Activated CD4-positive, alpha-beta T cell treated with anti-CD3 and anti-CD28 coated beads, Interleukin-2, Interleukin-6, amounts not matched to agents 100 ng/mL and 50 ng/mL, durations not matched to agents 16 hours and 8 hours (primary cell): ENCODE data around the gene KCNQ1.

Experiments
- DNase-seq: peaks from one replicate; pipeline ENCODE4 v3.0.0-alpha.2; 2020

The KCNQ1 gene

DNA sequence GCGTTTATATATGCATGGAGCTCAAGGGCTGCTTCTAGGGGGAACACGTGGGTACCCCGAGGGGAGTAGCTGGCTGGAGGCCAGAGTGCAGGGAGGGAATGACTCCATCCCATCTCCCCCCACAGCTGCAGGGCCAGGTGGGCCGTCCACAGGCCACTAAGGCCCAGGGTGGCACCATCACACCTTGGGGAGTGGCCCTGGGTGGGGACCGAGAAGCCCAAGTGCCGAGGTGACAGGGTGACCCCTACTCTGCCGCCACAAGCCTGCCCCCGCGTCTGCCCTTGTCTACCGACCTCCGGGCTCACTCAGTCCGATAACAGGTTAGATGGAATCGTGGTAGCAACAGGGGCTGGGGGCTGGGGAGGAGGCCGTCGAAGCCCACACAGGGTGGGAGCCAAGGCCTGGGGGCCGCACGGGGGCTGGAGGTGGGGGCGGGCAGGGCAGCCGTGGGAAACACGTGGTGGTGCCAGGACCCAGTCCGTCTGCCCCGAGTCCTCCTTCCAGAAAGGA, 129.3 kb downstream of the KCNQ1 start:
- no peak for DNase-seq

DNA sequence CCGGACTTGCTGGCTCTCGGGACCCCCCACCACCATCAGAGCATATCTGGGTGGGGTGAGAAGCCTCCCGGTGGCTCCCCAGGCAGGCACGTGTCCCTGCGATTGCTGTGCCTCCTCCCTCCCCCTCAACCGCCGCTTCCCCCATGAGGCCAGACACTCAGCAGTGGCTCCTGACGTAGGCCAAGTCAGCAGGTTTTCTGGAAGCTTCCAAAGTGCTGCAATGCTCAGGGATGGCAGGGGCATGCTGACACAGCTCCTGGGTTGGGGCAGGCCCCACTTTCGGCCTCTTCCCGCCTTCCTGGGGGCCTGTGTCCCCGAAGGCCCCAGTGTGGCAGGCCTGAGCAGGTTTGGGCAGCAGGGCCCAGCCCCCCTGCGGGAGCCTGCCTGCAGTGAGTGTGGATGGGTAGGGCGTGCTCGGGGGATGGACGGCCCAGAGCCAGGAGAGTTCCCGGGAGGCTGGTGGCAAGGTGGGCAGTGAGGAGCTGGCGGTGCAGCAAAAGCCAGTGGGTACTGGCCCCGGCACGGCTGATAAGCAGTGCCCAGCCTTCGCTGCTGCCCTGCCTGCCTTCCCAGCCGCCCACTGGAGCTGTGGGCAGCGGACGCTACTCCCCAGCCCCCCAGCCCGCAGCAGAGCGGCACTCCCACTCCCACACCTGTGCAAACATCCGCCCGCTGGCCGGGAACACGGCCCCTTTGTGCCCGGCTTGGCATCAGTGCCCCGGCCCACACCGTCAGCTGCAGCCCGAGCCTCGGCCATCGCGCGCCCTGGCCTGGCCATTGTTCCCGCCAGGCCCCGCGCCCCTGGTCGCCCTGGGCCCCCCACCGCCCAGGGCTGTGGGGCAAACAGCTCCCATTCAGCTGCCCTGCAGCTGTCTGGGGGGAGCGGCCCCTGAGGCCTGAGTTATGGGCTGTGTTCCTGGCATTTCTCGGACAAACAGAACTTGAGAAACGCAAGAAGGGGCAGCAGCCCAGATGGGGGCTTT, 130.0 kb downstream of the KCNQ1 start:
- no peak for DNase-seq

DNA sequence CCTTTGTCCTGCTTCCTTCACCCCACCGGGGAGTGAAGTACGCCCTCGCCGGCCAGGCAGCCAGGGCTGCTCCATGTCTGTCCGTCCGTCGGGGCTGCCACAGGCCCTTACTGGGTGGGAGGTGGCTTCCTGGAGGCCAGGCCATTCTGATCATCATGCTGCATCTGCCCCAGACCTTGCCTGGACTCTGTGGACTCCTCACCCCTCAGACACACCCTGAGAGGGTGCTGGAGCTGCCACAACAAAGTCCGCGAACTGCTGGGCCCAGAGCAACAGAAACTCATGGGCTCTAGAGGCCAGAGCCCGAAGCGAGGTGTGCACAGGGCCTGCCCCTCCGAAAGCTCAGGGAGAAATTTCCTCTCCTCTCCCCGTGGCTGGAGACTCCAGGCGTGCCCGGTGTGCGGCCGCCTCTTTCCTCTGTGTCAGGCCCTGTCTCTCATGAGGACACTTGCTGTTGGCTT, 130.8 kb downstream of the KCNQ1 start:
- no peak for DNase-seq

DNA sequence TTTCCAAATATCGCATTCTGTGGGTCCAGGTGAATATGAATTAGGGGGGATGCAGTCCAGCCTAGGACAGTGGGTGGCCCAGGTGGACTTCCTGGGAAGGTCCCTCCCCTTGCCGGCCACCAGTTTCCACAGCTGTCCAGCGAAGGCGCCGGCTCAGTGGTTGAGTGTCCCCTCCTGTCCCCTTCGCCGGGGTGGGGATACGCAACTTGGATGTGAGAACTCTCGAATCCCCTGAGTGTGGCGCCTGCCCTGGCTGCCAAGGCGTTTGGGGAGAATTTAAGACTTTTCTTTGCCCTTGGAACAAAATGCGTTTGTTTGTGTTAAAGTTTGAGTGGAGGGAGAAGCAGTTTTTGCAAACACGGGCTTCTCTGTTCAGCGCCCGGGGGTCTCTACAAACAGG, 131.3 kb downstream of the KCNQ1 start:
- no peak for DNase-seq

DNA sequence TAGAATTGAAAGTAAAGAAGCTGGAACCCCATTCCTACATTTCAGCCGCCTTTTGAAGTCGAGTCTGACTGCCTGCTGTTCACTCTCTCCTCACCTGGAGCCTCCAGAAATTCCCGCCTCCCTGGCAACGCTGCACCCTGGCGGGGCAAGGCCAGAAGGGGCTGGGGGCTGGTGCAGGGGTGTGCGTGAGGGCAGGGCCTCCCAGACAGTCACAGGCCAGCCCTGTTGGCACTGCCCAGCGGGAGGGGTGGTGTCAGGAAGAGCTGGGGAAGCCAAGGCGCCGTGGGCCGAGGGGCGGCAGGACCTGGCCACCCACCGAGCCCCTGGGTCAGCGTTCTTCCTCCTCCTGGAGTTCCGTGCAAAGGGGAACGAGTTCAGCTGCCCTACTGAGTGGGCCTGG, 131.7 kb downstream of the KCNQ1 start:
- no peak for DNase-seq

DNA sequence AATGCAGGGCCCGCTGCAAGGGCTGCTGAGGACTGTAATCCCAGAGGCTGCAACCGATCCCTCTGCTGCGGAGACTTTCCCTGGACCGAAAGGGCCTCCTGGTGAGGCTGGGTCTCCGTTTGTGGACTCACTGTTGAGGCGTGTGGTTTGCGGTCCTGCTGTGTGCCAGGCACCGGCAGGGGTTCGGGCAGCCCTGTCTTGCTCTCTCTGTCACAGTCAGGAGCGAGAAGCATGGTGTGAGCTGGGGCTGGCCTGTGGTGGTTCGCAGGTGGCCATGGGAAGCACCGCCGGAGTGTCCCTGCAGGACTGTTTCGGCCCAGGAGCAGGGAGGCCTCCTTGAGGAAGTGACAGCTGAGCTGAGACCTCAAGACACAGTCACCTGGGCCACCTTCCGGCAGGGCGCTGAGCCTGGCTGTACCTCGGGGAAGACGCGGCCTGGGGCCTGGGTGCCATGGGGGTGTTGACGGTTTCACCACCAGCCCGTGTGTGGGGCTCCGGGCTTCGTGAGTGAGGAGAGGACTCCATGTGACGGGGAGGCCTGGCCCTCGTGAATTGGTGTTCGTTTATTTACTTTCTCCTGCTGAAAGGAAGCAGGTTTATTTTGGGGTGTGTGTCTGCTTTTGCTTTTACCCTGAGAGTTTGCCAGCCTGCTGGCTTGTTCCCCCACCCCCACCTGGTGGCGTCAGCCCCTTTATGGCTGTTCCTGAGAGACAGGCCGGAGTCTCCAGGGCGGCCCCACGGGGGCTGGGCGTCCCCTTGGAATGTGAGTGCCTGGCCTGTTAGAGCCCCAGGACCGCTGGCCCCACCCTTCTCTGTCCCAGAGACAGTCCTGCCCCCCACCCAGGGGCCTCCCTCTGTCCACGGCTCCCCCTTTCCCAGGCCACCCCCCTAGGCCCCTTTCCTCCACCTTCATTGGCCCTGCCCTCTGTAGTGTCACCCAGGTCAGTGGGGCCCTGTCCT, 132.5 kb downstream of the KCNQ1 start:
- DNase-seq, result no peak

DNA sequence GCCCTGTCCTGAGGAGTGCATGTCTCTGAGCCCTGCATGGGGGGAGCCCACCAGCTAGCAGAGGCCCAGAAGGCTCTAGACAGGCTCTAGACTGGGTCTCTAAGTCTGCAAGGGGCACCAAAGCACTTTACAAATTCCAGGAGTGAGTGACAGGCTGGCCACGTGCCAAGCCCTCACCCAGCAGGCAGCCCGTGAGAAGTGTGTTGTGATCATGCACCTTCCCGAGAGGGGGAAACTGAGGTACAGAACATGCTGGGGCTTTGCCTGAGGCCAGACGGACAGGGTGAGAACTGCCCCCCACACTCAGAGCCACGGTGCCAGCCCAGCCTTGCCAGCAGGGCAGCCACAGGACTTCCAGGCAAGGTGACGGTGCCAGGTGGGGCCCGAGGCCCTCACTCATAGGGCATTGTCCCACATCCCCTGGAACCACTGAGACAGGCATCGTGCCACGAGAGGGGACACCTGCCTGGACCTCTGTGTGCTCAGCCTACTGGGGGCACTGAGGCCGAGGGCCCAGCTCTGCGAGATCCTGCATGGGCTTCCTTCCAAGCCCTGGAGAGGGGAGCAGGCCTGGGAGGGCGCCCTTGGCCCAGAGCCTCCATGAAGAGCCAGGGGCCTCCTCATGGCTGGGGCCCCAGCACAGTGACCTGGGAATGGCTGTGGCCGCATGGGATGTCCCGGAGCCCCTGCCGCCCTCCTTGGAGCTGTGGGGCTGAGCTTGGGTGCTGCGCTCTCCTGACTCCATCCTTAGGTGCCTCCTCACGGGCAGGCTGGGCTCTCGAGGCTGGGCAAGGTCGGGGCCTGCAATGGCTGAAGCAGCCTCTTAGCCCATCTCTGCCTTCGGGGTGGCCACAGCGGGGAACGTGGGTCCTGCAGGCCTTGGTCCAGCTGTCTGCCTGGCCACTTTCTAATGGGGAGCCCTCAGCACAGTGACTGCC, 133.5 kb downstream of the KCNQ1 start:
- DNase-seq, result no peak

DNA sequence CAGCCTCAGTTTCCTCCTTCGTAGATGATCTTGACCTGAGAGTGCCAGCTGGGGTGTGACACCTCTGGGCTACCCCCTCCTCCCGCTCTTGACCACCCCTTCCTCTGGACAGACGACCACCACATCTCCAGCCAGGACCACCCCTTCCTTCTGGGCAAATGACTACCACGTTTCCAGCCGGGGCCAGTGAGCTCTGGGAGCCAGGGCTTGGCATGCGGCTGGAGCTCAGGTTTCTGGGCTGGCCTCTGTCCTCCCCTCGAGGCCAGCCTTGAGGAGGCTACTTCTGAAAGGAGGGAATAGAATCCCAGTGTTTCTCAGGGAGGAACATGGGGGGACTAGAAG, 134.1 kb downstream of the KCNQ1 start:
- no peak for DNase-seq

DNA sequence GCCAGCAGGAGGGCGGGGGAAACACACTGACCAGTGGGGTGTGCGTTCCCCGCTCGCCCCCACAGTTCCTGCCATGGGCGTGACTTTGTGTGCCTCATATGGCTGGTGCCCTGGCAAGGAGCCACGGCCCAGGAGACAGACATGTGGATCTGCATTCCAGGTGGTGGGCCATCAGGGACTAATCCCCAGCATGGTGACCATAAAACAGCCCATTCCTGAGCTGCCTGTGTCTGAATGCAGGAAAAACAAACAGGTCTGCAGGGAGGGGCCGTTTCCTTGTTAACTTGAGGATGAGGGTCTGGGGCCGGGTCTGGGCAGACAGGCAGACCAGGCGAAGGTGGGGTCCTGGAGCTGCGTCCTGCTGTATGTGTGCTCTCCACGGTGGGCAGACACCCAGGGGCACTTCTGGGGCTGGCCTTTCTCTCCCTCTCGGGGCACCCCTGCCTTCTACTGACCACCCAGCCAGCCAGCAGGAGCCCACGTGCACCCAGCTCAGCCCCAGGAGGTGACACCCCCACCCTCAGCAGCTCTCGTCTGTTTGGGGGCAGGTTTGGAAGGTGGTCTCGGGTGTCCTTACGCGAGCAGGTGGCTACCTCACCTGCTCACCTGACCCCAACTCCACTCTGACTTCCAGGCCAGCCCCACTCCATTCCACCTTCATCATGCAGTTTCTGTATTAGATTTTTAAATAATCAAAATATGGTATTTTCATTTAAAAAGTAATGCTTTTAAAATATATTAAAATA, 134.7 kb downstream of the KCNQ1 start:
- no peak for DNase-seq

DNA sequence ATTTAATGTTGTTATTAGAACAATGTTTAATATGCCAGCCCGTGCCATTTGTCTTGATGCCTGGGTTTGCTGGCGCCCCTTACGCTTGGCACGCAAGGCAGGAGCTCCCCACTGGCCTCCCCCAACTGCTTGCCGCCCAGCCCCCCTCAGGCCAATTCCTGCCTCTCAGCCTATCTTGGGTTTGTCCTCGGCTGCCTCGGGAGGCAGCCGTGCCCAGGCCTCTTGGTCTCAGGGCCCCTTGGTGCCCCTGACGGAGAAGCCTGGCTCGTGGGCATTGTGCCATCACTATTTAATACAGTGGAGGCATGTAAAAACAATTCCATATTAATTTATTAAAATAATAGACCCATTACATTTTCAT, 135.2 kb downstream of the KCNQ1 start:
- no peak for DNase-seq

DNA sequence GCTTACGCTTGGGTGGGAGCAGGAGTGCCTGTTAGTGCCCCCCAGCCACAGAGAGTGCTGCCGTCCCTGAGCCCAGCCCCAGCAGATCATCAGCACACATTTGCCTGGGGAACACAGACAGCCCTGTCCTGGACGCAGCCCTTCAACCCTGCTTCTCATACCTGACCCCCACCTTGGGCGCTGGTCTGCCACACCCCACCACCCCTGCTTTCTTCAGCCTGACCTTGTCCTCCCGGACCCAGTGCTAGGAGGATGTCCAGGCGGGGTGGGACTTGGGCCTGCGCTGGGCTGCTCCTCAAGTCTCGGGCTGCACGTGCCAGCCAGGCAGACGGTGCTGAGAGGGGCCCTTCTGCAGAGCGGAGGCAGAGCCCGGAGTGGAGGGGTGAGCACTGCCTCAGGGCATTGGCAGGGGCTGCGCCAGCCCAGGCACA, 135.8 kb downstream of the KCNQ1 start:
- DNase-seq, result no peak

DNA sequence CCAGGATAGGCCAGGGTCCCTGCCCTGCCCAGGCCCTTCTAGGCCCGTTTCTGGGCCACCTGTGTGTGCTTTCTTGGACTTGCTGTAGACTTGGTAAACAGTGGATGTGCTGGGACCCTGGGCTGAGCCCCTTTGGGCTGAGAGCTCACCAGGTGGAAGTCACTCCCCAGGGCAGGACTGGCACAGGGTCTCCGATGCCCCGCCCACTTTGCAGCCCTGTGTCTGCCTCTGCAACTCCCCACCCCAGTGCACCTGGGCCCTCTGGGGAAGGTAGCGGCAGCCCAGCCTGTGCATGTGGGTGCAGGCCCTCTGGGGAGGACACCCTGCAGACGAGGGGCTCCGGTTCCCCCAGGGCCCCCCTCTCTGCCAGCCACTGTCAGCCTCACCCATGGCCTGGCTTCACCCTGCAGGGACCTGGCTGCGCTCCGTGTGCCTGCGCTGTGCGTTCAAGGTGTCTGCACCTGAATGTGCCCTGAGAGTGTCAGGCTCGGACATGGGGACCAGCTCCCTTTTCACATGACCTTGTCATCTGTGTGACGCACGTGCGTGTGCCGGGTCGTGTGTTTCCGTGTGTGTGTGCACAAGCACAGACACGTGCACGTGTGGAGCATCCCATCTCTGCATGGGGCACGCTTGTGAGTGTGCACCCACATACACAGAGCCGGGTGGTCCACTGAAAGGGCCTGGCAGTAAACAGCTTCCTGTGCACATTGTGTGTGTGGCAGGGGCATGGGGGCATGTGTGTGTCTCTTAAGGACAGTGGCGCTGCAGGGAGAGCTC, 136.5 kb downstream of the KCNQ1 start:
- no peak for DNase-seq

DNA sequence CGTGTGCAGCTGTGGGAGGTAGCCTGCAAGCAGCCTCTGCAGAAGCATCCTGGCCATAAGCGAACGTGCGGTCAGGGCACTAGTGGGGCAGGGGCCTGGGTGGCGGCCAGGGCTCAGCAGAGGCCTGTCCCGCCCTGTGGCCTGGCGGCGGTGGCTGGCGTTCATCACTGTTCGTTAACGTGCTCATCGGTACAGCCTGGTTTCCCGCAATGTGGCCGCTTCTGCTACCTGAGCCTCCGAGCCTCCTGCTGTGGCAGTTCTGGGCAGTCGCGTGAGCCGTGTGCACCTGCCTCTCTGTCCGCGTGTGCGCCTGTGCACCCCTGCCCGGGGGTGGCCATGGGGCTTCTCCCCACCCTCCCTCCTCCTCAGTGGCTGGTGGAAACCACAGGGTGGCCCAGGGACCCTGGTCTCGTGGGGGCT, 137.1 kb downstream of the KCNQ1 start:
- DNase-seq, result no peak

DNA sequence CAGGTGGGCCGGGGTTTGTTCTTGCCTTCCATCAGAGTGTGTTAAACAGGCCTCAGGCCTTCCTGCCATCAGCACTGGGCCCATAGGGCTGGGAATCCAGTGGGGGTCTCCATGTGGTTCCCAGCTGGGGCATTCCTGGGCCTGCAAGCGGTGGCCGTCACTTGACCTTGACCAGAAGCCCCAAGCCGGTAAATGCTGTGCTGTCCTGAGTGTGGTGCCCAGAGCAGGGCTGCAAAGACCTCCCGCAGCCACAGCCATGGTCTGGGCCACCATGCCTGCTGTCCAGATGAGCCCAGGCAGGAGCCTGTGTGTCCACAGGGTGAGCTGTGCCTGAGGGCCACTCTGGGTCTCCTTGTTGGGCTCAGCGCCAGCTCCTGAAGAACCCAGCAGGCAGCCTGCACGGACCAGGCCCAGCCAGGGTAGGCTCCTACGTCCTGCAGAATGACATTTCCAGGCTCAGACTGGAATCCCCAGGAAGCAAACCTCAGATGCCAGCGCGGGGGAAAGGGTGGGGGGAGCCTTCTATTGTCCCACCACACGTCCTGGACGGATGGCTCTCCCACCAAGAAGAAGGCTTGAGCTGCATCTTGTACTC, 137.6 kb downstream of the KCNQ1 start:
- no peak for DNase-seq

DNA sequence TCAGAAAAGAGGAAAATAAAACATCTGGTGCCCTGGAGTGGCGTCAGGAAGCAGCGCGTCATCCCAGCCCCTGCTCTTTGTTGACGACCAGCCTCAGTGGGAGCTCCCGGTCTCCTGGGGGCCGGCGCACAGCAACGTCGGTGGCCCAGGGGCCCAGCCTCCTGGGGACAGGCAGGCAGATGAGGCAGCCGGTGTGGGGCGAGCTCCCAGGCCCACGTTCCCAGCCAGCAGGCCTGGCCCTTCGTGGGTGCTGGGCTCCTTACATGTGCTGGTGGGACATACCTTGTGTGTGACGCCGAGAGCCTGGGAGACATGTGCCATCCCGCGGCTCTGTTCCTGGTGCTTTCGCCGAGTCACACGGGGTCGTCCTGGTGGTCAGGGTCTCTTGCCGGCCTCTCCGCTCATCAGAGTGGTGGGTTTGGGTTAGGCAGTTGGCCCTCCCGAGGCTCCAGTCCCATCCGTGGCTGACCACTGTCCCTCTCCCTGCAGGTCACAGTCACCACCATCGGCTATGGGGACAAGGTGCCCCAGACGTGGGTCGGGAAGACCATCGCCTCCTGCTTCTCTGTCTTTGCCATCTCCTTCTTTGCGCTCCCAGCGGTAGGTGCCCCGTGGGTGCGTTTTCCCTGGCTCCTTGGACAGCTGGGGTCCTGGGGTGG, 138.3 kb downstream of the KCNQ1 start:
- no peak for DNase-seq

DNA sequence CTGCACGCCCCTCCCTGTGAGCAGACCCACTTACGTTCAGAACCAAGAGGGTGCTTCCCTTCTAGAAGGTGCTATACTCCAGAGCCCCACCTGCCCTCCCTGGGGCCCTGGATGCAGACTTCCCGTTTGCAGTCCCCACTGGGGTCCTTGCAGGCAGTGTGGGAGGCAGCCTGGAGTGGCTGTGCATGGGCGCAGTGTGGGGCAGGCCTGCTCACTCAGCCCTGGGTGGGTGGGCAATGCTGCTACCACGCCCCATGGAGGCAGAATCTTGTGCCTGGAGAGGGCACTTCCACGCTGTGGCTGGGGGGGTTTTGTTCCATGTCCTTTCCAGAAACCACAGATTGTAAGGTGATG, 138.8 kb downstream of the KCNQ1 start:
- DNase-seq, result no peak

DNA sequence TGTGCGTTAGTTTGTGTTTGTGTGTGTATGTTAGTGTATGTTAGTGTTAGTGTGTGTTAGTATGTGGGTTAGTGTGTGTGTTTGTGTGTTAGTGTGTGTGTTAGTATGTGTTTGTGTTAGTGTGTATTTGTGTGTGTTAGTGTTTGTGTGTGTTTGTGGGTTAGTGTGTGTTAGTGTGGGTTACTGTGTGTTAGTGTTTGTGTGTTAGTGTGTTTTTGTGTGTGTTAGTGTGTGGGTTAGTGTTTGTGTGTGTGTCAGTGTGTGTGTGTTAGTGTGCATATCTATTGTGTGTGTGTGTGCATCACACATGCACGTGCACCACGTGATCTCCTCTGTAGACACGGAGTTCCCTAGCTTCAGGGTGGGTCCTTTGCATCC, 139.6 kb downstream of the KCNQ1 start:
- DNase-seq, result no peak

DNA sequence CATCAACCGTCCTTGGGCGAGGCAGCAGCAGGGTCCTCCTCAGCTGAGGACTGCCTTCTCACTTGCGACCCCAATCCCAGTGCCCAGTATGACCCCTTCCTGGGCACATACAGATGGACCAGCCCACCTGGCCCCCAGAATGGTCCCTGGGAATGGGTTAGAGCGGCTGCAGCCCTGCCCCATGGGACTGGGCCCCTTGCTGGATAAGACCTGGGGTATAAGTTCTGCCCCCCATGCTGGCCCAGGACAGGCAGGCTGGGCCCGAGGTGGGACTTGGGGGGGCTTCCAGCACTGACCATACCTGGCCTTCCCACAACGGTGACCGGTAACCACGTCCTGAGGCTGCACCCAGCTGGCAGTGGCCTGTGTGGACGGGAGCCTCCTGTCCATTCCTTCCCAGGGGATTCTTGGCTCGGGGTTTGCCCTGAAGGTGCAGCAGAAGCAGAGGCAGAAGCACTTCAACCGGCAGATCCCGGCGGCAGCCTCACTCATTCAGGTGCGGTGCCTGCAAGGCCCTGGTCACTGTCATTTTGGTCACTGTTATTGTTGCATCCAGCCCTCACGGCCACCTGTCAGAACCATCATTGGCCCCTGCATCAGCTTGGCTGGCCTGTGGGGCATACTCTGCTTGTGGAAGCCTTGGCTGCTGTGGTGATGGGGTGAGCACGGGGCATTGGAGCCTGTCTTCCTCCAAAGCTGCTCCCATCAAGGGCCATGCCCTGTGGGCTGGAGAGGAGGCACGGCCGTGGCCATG, 140.2 kb downstream of the KCNQ1 start:
- DNase-seq, result no peak

DNA sequence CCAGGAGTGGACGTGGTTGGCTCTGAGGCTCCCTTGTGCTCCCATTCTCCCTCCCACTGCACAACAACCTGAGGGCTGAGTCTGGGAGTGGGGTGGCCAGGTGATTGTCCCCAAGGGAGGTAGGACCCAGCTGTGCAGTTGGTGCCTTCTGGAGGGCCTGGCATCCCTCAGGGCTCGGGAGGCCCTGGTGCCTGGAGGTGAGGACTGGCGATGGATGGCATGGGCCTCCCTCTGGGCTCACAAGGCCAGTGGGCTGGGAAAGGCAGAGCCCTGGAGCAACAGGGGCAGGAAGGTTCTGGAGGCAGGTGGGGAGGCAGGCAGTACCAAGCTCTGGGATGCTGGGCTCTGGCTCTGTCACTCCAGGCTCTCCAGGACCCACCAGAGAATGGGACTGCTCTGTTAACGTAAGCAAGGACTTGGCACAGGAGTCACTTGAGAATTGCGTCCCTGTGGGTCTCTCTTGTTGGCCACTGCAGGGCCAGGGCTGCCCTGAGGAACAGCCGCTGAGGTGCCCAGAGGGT, 140.8 kb downstream of the KCNQ1 start:
- no peak for DNase-seq
